Keratinocyte (primary cell): ENCODE results near the gene CCDC192. TPM values are rescaled to one million over a fixed set of nuclear protein-coding genes. Genes with fewer than 3 reads are reported as not detected.

Source experiments
- DNase-seq: peaks from one replicate; pipeline ENCODE4 v3.0.0-alpha.2; 2011; ENCODE audit warnings: low read depth, missing footprints, low spot score
- FAIRE-seq: peaks from 2 replicates; lab custom pipeline; 2011; peaks lifted over from hg19 to GRCh38; lab: Jason Lieb, UNC
- H2AFZ ChIP-seq: 2 replicates; pipeline ENCODE4 v1.6.0; 2012; ENCODE audit warnings: low read length, control low read depth, inconsistent platforms; ENCODE audit not compliant: control insufficient read depth
- H3K27ac ChIP-seq: 2 replicates; pipeline ENCODE4 v1.5.1; 2011; ENCODE audit warnings: low read length; ENCODE audit not compliant: control insufficient read depth, insufficient read depth
- H3K27me3 ChIP-seq: 3 replicates; pipeline ENCODE4 v1.6.0; 2011; ENCODE audit warnings: low read length; ENCODE audit not compliant: control insufficient read depth, insufficient read depth; ENCODE audit errors: extremely low read depth
- H3K36me3 ChIP-seq, 2 experiments: 2 replicates in 1 of 2; 3 replicates in 1 of 2; pipeline ENCODE4 v1.5.1; 2011; ENCODE audit warnings: low read length in 2 of 2, mild to moderate bottlenecking in 1 of 2; ENCODE audit not compliant: control insufficient read depth in 2 of 2, insufficient read depth in 2 of 2; ENCODE audit errors: extremely low read depth in 1 of 2
- H3K4me1 ChIP-seq: 3 replicates; pipeline ENCODE4 v1.5.1; 2011; ENCODE audit warnings: low read length; ENCODE audit not compliant: control insufficient read depth, insufficient read depth; ENCODE audit errors: extremely low read depth
- H3K4me2 ChIP-seq: 3 replicates; pipeline ENCODE4 v1.6.0; 2011; ENCODE audit warnings: low read depth, low read length; ENCODE audit not compliant: control insufficient read depth, insufficient read depth; ENCODE audit errors: extremely low read depth
- H3K4me3 ChIP-seq, 3 experiments: fragments of 200-600 bp in 1 of 3; sonication (generic) in 1 of 3; 2 replicates in 2 of 3; 3 replicates in 1 of 3; pipeline ENCODE4 v1.5.1; 2011 to 2016; ENCODE audit warnings: low read length in 3 of 3, mild to moderate bottlenecking in 3 of 3, control low read depth in 2 of 3, inconsistent platforms in 1 of 3, low read depth in 1 of 3, mixed read lengths in 1 of 3, mixed run types in 1 of 3, moderate library complexity in 1 of 3; ENCODE audit not compliant: control insufficient read depth in 2 of 3, insufficient read depth in 2 of 3; ENCODE audit errors: extremely low read depth in 1 of 3
- H3K79me2 ChIP-seq: 2 replicates; pipeline ENCODE4 v1.6.0; 2012; ENCODE audit warnings: low read length; ENCODE audit not compliant: control insufficient read depth, insufficient read depth
- H3K9ac ChIP-seq: 3 replicates; pipeline ENCODE4 v1.6.0; 2011; ENCODE audit warnings: low read length; ENCODE audit not compliant: control insufficient read depth, insufficient read depth; ENCODE audit errors: extremely low read depth
- H3K9me1 ChIP-seq: 3 replicates; pipeline ENCODE4 v1.6.0; 2011; ENCODE audit warnings: low read length; ENCODE audit not compliant: control insufficient read depth, insufficient read depth; ENCODE audit errors: extremely low read depth
- H3K9me3 ChIP-seq: 2 replicates; pipeline ENCODE4 v1.5.1; 2012; ENCODE audit warnings: low read depth, low read length; ENCODE audit not compliant: control insufficient read depth
- H4K20me1 ChIP-seq: 3 replicates; pipeline ENCODE4 v1.6.0; 2011; ENCODE audit warnings: low read length; ENCODE audit not compliant: control insufficient read depth, insufficient read depth; ENCODE audit errors: extremely low read depth
- EZH2 ChIP-seq: IDR thresholded peaks from one replicate; pipeline ENCODE4 v1.6.1; 2012; ENCODE audit warnings: inconsistent platforms, mild to moderate bottlenecking, low read length, moderate library complexity
- dilution Hi-C: fragments of 300-500 bp; cut with MboI; formaldehyde crosslinking; loops from one replicate; pipeline ENCODE4 v1.7.0; 2020; ENCODE audit warnings: low sequenced_read_pairs; ENCODE audit not compliant: extremely low pct_ligation_motif_present
- polyA plus RNA-seq, 5 experiments: library from polyadenylated mRNA; depleted of rRNA in 3 of 5; stranded (reverse) in 3 of 5; stranded (forward) in 1 of 5; unstranded in 1 of 5; fragments of >200 nt; gene quantifications; 1 replicate in 1 of 5; 2 replicates in 3 of 5; 3 replicates in 1 of 5; pipeline versions ENCODE4 v1.2.1 to v1.2.3, GENCODE V29; 2011 to 2012; ENCODE audit warnings: missing spikeins in 2 of 5, low read depth in 1 of 5, low replicate concordance in 1 of 5
- TF ChIP-seq, protein P1 (sequence below), 3 experiments: IDR thresholded peaks in 1 of 3; conservative IDR thresholded peaks in 1 of 3; optimal IDR thresholded peaks in 1 of 3; 2 replicates in 2 of 3; 3 replicates in 1 of 3; pipeline versions ENCODE3 to v1.5.1; 2011; ENCODE audit warnings: low read length in 3 of 3, mild to moderate bottlenecking in 3 of 3, moderate library complexity in 2 of 3, control low read depth in 1 of 3, inconsistent platforms in 1 of 3; ENCODE audit not compliant: insufficient read depth in 2 of 3; ENCODE audit errors: extremely low read depth in 1 of 3

The CCDC192 gene
- polyA plus RNA-seq, 1 donor (not counting 4 experiments of a cell fraction or from before 2014, with no cell fraction given): not detected

DNA sequence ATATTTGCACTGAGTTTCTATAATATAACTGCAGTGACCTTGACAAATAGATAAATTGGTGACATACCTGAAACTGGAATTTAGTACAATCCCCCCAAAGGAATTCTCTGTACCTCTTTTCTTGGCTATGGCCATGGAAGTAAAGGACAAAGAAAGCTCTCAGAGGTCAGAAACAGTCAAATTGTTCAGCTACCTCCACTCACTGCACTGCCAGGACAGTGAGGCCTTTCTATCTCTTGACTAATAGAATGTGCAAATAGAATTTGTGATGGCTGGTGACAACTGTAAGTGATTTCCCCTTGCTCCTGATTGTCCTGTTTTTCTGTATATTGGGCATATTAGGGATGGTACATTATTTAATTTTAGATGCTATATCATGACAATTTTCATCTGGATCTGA, 67.1 kb downstream of the CCDC192 start:
- no peaks in the 10 kb centered on the region for H3K36me3 ChIP-seq
- no peak overlapping the region for H3K9ac ChIP-seq
- no peak overlapping the region for H2AFZ ChIP-seq
- peaks cover 3% of the 10 kb centered on the region for H3K27me3 ChIP-seq
- TF ChIP-seq EZH2: no peak
- TF ChIP-seq, protein P1, sequence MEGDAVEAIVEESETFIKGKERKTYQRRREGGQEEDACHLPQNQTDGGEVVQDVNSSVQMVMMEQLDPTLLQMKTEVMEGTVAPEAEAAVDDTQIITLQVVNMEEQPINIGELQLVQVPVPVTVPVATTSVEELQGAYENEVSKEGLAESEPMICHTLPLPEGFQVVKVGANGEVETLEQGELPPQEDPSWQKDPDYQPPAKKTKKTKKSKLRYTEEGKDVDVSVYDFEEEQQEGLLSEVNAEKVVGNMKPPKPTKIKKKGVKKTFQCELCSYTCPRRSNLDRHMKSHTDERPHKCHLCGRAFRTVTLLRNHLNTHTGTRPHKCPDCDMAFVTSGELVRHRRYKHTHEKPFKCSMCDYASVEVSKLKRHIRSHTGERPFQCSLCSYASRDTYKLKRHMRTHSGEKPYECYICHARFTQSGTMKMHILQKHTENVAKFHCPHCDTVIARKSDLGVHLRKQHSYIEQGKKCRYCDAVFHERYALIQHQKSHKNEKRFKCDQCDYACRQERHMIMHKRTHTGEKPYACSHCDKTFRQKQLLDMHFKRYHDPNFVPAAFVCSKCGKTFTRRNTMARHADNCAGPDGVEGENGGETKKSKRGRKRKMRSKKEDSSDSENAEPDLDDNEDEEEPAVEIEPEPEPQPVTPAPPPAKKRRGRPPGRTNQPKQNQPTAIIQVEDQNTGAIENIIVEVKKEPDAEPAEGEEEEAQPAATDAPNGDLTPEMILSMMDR (optimal IDR thresholded peaks at IDR 0.05 in 1 of 3, IDR thresholded peaks at IDR 0.05 in 1 of 3, conservative IDR thresholded peaks at IDR 0.05 in 1 of 3; ENCODE audit: extremely low read depth in 1 of 3, insufficient read depth in 2 of 3, low read length in 3 of 3): no peak
- no peaks in the 10 kb centered on the region for H3K9me1 ChIP-seq
- no peak for DNase-seq
- H3K9me3 ChIP-seq: no peaks in the 10 kb centered on the region
- dilution Hi-C loops: no loop called here
- no peak overlapping the region for H3K27ac ChIP-seq
- H4K20me1 ChIP-seq: no peaks in the 10 kb centered on the region
- no peaks in the 10 kb centered on the region for H3K4me1 ChIP-seq
- no peak overlapping the region for H3K4me2 ChIP-seq
- FAIRE-seq: no peak
- no peak overlapping the region for H3K4me3 ChIP-seq
- no peaks in the 10 kb centered on the region for H3K79me2 ChIP-seq

DNA sequence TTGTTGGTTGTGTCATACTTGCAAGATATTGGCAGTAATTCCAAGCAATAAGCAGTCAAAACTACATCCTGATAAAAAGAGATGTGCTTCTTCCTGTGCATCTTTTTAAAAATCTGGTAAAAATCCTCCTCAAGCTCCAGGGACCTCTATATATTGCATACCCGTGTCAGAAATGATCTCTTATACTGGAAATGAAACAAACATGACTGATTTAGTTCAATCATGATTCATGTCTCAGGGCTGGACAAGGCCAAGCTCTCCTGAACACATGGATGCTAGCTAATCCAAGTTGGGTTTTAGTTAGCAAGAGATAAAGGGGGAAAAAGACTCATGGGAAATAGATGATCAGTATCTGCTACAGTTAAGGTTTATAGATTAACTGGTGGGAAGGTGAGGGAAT, 69.3 kb downstream of the CCDC192 start:
- H4K20me1 ChIP-seq: no peaks in the 10 kb centered on the region
- H3K9me1 ChIP-seq: no peaks in the 10 kb centered on the region
- TF ChIP-seq, protein P1 (optimal IDR thresholded peaks at IDR 0.05 in 1 of 3, IDR thresholded peaks at IDR 0.05 in 1 of 3, conservative IDR thresholded peaks at IDR 0.05 in 1 of 3; ENCODE audit: extremely low read depth in 1 of 3, insufficient read depth in 2 of 3, low read length in 3 of 3): no peak
- TF ChIP-seq EZH2: no peak
- no peak overlapping the region for H3K4me3 ChIP-seq
- no peak overlapping the region for H3K27ac ChIP-seq
- H3K27me3 ChIP-seq: peaks cover 3% of the 10 kb centered on the region
- no peak for DNase-seq
- no peaks in the 10 kb centered on the region for H3K79me2 ChIP-seq
- no peak overlapping the region for H3K9ac ChIP-seq
- H3K36me3 ChIP-seq: no peaks in the 10 kb centered on the region
- no peak overlapping the region for H2AFZ ChIP-seq
- dilution Hi-C loops: no loop called here
- no peak for FAIRE-seq
- no peaks in the 10 kb centered on the region for H3K4me1 ChIP-seq
- H3K4me2 ChIP-seq: no peak overlapping the region
- no peaks in the 10 kb centered on the region for H3K9me3 ChIP-seq
